K562 (cell line): ENCODE data around the gene SRRM5. TPM values are rescaled to one million over a fixed set of nuclear protein-coding genes. Genes with fewer than 3 reads are reported as not detected.

ENCODE experiments used
- SRF ChIP-seq, 2 experiments: fragments of 250-450, 450-650 bp in 1 of 2; sonication (Bioruptor Pico) in 1 of 2; sonication (generic) in 1 of 2; formaldehyde crosslinking; IDR thresholded peaks; 2 replicates each; pipeline versions ENCODE4 v1.5.0 to v1.5.1; 2020 to 2022; ENCODE audit warnings: mild to moderate bottlenecking in 1 of 2, missing genetic modification reagents in 1 of 2
- ZNF764 ChIP-seq: fragments of 250-450 bp; sonication (Bioruptor Pico); IDR thresholded peaks from 2 replicates; pipeline ENCODE4 v1.4.0; 2020; ENCODE audit warnings: low read depth, mild to moderate bottlenecking, moderate library complexity
- ZNF766 ChIP-seq: fragments of 200-800 bp; sonication (Bioruptor generic); conservative IDR thresholded peaks from 2 replicates; pipeline ENCODE4 v1.6.1; 2016; ENCODE audit warnings: missing genetic modification characterization, missing compliant biosample characterization
- polyA plus RNA-seq, 8 experiments: library from polyadenylated mRNA; depleted of rRNA in 4 of 8; stranded (reverse) in 5 of 8; unstranded in 3 of 8; fragments of >200 nt; fragmentation: Nextera tagmentation in 2 of 8; fragmentation: Illumina TruSeq in 1 of 8; extraction: Ambion mirVana in 2 of 8; extraction: Trizol in 1 of 8; gene quantifications; 2 replicates each; pipeline versions ENCODE4 v1.2.1 to v1.2.3, GENCODE V29; 2011 to 2014; ENCODE audit warnings: inconsistent platforms in 1 of 8, missing spikeins in 1 of 8
- total RNA-seq, 7 experiments: library from RNA; depleted of rRNA in 6 of 7; stranded (reverse); fragments of >200 nt in 6 of 7; fragmentation: Illumina TruSeq in 2 of 7; extraction: Trizol in 2 of 7; gene quantifications; 2 replicates each; pipeline versions ENCODE4 v1.2.1 to v1.2.3, GENCODE V29; 2011 to 2021; ENCODE audit warnings: low replicate concordance in 1 of 7
- TF ChIP-seq, protein P1 (sequence below): fragments of 200-600 bp; sonication (generic); IDR thresholded peaks from one replicate; pipeline ENCODE4 v1.6.1; 2012; ENCODE audit warnings: mild to moderate bottlenecking, low read depth, low read length, inconsistent platforms

Gene SRRM5
- total and polyA plus RNA-seq, 9 of the 15 experiments (the other 6 are each of a cell fraction or from before 2014, with no cell fraction given), result 0.09 to 0.45 (median 0.18) TPM; not detected in 2

DNA sequence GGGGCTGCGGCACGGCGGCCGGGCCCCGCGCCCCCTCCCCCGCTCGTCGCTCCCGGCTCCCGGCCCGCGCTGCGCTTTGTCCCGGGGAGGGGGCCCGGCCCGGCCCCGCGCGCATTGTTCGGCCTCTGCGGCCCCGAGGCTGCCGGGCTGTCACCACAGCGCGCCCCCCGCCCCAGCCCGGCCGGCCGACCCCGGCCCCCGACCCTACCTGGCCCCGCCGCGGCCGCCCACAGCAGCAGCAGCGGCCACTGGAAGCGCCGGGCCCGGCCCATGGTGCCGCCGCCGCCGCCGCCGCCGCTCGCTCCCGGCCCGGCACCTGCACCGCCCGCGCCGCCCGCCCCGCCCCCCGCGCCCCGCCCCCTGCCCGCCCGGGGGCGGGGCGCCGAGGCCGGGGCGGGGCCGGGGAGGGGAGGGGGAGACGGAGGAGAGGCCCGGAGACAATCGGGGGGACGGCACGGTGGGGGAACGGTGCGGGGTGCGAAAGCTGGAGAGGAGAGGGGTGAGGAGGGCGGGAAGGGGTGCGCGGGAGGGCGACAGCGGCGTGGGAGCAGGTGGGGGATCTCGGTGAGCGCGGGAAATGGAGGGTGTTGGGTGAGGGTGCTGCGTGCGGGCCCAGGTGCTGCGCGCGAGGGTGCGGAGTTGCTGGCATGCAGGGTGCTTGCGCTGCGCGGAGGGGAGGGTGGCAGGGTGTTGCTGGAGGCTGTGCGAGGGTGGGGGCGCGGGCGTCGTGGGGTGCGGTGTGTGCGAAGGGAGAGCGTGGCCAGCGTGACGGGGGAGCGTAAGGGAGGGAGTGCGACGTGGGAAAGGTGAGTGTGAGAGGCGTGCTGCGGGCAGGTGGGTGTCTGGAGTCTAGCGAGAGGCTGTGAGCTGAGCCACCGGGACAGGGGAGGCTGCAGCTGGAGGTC, 27.9 kb downstream of the SRRM5 start, which contains the start of gene CADM4 (continued):
- TF ChIP-seq, protein P1, sequence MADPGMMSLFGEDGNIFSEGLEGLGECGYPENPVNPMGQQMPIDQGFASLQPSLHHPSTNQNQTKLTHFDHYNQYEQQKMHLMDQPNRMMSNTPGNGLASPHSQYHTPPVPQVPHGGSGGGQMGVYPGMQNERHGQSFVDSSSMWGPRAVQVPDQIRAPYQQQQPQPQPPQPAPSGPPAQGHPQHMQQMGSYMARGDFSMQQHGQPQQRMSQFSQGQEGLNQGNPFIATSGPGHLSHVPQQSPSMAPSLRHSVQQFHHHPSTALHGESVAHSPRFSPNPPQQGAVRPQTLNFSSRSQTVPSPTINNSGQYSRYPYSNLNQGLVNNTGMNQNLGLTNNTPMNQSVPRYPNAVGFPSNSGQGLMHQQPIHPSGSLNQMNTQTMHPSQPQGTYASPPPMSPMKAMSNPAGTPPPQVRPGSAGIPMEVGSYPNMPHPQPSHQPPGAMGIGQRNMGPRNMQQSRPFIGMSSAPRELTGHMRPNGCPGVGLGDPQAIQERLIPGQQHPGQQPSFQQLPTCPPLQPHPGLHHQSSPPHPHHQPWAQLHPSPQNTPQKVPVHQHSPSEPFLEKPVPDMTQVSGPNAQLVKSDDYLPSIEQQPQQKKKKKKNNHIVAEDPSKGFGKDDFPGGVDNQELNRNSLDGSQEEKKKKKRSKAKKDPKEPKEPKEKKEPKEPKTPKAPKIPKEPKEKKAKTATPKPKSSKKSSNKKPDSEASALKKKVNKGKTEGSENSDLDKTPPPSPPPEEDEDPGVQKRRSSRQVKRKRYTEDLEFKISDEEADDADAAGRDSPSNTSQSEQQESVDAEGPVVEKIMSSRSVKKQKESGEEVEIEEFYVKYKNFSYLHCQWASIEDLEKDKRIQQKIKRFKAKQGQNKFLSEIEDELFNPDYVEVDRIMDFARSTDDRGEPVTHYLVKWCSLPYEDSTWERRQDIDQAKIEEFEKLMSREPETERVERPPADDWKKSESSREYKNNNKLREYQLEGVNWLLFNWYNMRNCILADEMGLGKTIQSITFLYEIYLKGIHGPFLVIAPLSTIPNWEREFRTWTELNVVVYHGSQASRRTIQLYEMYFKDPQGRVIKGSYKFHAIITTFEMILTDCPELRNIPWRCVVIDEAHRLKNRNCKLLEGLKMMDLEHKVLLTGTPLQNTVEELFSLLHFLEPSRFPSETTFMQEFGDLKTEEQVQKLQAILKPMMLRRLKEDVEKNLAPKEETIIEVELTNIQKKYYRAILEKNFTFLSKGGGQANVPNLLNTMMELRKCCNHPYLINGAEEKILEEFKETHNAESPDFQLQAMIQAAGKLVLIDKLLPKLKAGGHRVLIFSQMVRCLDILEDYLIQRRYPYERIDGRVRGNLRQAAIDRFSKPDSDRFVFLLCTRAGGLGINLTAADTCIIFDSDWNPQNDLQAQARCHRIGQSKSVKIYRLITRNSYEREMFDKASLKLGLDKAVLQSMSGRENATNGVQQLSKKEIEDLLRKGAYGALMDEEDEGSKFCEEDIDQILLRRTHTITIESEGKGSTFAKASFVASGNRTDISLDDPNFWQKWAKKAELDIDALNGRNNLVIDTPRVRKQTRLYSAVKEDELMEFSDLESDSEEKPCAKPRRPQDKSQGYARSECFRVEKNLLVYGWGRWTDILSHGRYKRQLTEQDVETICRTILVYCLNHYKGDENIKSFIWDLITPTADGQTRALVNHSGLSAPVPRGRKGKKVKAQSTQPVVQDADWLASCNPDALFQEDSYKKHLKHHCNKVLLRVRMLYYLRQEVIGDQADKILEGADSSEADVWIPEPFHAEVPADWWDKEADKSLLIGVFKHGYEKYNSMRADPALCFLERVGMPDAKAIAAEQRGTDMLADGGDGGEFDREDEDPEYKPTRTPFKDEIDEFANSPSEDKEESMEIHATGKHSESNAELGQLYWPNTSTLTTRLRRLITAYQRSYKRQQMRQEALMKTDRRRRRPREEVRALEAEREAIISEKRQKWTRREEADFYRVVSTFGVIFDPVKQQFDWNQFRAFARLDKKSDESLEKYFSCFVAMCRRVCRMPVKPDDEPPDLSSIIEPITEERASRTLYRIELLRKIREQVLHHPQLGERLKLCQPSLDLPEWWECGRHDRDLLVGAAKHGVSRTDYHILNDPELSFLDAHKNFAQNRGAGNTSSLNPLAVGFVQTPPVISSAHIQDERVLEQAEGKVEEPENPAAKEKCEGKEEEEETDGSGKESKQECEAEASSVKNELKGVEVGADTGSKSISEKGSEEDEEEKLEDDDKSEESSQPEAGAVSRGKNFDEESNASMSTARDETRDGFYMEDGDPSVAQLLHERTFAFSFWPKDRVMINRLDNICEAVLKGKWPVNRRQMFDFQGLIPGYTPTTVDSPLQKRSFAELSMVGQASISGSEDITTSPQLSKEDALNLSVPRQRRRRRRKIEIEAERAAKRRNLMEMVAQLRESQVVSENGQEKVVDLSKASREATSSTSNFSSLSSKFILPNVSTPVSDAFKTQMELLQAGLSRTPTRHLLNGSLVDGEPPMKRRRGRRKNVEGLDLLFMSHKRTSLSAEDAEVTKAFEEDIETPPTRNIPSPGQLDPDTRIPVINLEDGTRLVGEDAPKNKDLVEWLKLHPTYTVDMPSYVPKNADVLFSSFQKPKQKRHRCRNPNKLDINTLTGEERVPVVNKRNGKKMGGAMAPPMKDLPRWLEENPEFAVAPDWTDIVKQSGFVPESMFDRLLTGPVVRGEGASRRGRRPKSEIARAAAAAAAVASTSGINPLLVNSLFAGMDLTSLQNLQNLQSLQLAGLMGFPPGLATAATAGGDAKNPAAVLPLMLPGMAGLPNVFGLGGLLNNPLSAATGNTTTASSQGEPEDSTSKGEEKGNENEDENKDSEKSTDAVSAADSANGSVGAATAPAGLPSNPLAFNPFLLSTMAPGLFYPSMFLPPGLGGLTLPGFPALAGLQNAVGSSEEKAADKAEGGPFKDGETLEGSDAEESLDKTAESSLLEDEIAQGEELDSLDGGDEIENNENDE, result no peak
- TF ChIP-seq ZNF764 (CRISPR knock-in tag) (no peak), ZNF766 (CRISPR knock-in tag) (no peak), SRF (CRISPR knock-in tag; IDR thresholded peaks at IDR 0.05) (no peak)
